Dedifferentiated amniotic fluid mesenchymal stem cell (primary cell): ENCODE data around the gene WFDC12.
A peak's percentile ranks its signal among the peaks of the same experiment; 100 is the strongest.

Source experiments
- DNase-seq: peaks from one replicate; pipeline ENCODE4 v3.0.0-alpha.2; 2016; ENCODE audit errors: extremely low spot score

WFDC12 gene

DNA sequence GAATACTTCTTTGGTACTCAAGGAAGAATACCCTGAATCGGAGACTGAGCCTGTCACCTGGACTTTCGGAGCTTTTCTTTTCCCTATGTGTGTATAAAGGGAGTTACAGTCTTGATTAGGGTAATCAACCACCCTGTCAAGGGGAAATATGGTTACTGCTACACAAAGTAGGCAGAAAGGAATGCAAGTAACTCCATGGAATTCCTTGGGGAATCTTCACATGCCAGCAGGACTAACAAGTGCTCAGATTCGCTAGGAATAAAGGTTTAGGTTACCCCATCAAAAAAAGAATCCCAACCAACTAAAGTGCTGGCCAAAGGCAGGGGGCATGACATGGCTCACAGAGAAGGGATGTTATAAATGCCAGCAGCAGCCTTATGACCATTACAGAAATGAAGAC, 33.8 kb downstream of the WFDC12 start:
- DNase-seq = no peak

DNA sequence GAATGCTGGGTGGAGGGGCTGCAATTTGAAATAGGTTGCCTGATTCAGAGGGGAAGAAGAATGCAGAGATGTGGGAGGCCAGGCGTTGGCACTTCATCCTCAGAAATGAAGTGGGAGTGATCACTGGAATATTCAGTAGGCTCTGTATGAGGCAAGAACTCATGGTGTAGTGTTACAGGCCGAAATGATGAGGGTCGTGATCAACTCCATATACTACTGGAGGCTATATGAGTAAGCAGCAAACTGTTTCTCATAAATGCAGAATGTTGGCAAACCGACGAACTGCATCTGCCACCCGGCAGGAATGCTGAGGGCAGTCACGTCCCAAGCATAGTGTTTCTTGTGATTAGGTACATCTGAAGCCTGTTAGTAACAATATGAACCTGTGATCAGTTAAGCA, 36.0 kb downstream of the WFDC12 start:
- DNase-seq = peak; percentile 99

DNA sequence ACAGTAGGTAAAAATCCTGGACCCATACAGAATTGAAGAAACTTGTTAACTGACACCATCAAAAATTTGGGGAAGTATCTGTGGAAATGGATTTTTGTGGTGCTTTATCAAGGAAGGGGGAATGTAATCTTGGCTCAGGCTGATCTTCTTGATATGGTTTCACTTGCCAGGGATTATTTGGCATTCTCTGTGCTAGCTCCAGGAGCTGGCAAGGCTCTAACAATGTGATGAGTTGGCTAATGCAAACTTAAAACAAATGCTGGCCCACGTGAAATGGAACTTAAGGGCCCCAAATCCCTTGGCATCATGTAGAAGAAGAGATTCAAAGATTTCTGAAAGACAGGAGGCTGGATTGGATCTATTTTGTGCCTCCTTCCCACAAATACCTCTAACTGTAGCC, 36.5 kb downstream of the WFDC12 start:
- DNase-seq = peak; percentile 77

DNA sequence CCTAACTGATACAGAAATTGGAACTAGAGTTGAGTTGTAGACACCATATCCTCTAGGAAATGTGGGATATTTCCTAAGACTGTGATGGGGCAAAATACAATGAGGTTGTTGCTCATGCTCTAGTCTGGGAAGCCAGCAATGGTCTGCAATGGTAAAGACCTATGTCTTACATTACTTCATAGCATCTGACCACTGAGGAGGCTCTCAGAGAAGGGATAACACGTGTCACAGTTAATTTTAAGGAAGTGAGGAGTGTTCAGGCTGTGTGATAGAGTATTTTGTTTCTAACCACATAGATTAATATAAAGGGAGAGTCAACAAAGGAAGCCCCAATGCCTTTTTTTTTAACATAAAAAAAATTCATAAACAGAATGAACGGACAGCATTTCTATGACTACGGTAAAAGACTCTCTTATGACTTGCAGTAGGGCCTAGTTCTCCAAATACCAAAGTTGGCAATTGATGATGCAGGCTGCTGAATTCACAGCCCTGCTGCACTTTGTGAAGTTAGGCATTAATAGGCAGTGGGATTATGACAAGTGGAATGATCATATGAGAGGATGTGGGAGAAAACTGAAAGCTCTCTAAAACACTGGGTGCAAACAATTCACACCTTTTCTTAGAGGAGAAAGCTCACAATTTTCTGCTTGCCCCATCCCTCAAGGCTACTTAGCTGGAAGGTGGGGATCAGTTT, 37.0 kb downstream of the WFDC12 start:
- DNase-seq = no peak

DNA sequence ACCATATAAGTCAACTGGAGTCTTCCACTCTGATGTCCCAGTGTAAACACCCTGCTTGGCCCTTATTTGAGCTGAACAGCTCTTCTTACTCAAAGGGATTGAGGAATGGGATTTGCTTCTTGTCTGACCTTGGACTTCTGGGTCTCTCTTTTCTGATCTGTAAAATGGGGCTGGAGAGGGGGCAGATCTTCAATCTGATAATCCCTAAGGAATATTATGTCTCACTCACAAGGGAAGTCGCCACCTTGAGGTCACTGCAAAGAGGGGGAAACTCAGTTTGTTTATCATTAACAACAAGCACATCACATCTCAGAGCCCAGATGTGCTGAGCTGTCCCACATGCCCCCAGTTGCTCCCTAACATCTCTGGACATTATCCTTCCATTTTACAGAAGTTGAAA, 38.4 kb downstream of the WFDC12 start:
- no peak for DNase-seq

DNA sequence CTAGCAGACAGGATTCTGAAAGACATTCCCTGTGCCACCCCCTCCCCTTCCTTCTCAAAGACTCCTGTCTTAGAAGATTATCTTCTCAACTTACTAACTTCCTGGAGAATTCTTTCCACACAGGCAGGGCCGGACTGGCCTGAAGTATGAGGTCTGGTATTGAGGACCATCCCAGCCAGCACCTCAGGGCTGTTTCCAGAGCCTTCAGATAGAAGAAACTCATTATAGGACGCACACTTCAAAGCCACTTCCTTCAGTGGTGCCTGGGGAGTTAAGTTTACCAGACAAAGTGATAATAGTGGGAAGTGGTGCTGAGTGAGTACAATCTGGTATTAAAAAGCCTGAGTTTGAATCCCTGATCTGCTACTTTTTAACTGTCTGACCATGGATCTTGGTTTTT, 39.0 kb downstream of the WFDC12 start:
- no peak for DNase-seq

DNA sequence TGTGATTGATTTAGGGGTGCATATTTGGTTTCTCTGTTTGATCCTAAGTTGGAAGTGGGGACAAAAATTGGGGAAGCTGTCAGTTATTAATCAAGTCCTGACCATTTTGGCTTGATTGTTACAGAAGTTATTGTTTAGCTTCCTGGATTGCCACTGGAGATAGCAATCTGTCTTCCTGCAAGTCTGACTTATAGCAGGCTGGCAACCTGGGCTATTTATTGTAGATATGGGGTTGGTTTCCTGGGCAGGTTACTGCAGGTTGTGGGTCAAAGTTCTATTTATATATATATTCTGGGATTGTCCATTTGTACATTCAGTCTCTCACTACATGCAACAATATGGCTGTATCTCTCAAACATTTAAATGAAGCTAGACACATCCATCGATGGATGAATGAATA, 41.1 kb downstream of the WFDC12 start:
- no peak for DNase-seq

DNA sequence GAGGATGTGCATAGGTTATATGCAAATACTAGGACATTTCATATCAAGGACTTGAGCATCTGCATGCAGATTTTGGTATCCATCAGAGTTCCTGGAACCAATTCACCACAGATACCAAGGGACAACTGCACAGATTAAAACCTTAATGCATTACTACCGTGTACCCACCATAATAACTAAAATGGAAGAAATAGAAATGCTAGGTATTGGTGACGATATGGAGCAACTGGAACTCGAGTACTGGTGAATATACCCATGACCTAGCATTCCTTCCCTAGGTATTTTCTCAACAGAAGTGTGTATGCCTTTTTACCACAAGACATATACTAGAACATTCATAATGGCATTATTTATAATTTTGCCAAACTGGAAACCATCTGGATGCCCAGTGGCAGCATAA, 41.8 kb downstream of the WFDC12 start:
- no peak for DNase-seq

DNA sequence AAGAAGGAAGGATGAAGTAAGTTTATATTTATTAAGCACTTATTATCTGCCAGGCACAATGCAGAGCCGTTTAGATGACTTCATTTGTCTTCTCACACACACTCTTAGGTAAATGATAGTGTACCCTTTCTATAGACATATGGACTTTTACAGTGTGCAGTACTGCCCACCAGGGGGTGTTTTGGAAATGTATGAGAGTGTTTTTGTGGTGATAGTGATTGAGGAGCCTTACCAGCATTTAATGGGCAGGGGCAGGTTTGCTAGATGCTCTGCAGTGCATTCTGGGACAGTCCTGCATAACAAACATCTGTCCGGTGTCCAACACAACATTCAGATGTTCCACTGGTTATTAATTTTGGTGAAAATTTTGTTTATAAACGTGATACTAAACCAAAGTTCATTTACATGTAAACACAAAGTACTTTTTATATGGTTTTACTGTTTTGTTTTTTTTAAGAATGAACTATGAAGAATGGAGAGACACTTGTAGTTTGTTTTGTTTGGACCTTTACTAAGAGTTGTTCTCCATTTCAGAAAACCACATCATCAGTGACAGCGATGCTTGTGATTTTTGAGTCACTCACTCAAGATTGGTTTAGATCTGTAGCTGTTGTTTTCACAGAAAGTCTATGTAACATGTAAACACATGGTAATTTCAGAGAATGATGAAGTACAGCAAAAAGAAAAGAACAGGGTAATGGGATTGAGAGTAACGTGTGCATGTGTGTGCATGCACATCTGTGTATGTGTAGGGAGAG, 43.2 kb downstream of the WFDC12 start:
- DNase-seq = no peak

DNA sequence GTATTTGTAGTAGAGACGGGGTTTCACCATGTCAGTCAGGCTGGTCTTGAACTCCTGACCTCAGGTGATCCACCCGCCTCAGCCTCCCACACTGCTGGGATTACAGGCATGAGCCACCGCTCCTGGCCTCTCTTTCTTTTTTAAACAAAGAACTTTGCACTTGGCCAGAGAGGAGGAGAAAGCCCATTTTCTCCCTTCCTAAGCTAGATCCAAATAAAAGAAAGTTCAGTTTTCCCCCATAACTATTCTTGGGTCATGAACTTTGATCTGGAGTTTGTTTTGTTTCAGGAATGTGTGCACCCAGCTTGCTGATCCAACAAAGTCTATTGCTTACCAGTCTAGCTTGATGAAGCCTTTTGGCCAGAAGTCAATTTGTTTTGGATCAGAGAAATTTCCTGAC, 46.7 kb downstream of the WFDC12 start:
- no peak for DNase-seq
